ENCODE measurements around the gene HCFC1R1. TPM values are rescaled to one million over a fixed set of nuclear protein-coding genes. Genes with fewer than 3 reads are reported as not detected.

Gene HCFC1R1
- polyA plus RNA-seq, 1 experiment, result 33.7 TPM

GRCh38 chr16:3065069-3065741 is 41.5 kb upstream of the HCFC1R1 start, which contains the start of gene IL32:
TSS of gene IL32 (plus strand) at chr16:3065640. CDS start at chr16:3065812, 172 bp downstream.
- H3K4me3 ChIP-seq (ENCODE audit: low read depth, low read length), result no peak within 1 kb of the TSS
- ChIA-PET CTCF (interaction anchor here (3.0 kb wide), 1 partner anchor 65 kb away, joined by 12 read pairs; no protein-coding TSS in a partner anchor), POLR2A (no interaction called here)
- H3K27me3 ChIP-seq (ENCODE audit: control insufficient read depth, insufficient read depth, low read length), result no peaks in the 10 kb centered on the region
- TF ChIP-seq CTCF (IDR thresholded peaks at IDR 0.05; ENCODE audit: insufficient read depth, low read depth, low read length), result no peak
- H3K36me3 ChIP-seq (ENCODE audit: control insufficient read depth, insufficient read depth, low read length), result no peaks in the 10 kb centered on the region
- peak; percentile 9 for DNase-seq (ENCODE audit: low read depth)

DNA sequence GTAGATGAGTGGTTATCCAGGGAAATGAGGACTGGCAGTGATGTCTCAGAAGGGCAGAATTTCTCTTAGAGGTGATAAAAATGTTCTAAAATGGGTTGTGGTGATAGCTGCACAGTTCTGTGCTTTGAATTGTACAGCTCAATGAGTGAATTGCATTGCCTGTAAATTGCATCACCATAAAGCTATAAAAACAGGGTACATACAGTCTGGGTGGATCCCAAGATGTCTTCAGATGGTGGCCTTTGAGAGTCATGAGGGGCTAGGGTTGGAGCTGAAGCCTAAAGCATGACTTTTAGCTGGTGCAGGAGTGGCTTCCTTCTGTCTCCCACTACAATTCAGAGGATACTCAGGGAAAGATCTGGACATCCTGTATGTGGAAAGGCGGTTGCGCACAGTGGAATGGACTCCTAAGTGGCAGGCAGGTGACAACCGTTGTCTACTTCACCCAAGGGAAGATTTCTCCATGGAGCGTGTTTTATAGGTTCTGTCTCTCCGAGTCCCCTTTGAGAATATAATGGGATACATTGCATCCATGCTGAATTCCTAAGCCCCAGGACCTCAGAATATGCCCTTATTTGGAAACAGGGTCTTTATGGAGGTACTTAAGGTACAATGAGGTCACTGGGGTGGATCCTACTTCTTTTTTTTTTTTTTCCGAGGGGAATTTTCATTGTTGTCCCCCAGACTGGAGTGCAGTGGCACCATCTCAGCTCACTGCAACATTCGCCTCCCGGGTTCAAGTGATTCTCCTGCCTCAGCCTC is 40.1 kb upstream of the HCFC1R1 start:
- H3K4me3 ChIP-seq (ENCODE audit: low read depth, low read length), result no peak overlapping the region
- DNase-seq (ENCODE audit: low read depth), result no peak
- TF ChIP-seq CTCF (IDR thresholded peaks at IDR 0.05; ENCODE audit: insufficient read depth, low read depth, low read length), result no peak
- ChIA-PET CTCF (interaction anchor here (1.0 to 3.0 kb wide), 2 partner anchors 65 to 66 kb away, joined by 4 to 12 read pairs; no protein-coding TSS in a partner anchor), POLR2A (no interaction called here)
- H3K36me3 ChIP-seq (ENCODE audit: control insufficient read depth, insufficient read depth, low read length), result no peaks in the 10 kb centered on the region
- H3K27me3 ChIP-seq (ENCODE audit: control insufficient read depth, insufficient read depth, low read length), result no peaks in the 10 kb centered on the region

DNA sequence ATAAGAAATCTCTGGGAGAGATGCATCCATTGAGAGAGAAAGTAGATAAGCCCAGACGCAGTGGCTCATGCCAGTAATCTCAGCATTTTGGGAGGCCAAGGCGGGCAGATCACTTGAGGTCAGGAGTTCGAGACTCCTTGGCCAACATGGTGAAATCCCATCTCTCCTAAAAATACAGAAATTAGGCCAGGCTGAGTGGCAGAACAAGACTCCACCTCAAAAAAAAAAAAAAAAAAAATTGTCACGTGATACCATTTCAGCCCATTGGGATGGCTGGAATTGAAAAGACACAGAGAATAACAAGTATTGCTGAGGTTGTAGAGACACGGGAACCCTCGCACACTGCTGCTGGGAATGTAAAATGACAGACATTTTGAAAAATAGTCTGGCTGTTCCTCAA is 38.8 kb upstream of the HCFC1R1 start:
- DNase-seq (ENCODE audit: low read depth), result no peak
- Histone ChIP-seq H3K27me3 (ENCODE audit: control insufficient read depth, insufficient read depth, low read length) (no peaks in the 10 kb centered on the region), H3K36me3 (ENCODE audit: control insufficient read depth, insufficient read depth, low read length) (no peaks in the 10 kb centered on the region), H3K4me3 (ENCODE audit: low read depth, low read length) (no peak overlapping the region)
- ChIA-PET CTCF (interaction anchor here (3.0 kb wide), 1 partner anchor 67 kb away, joined by 12 read pairs; no protein-coding TSS in a partner anchor), POLR2A (no interaction called here)
- TF ChIP-seq CTCF (IDR thresholded peaks at IDR 0.05; ENCODE audit: insufficient read depth, low read depth, low read length), result no peak

DNA sequence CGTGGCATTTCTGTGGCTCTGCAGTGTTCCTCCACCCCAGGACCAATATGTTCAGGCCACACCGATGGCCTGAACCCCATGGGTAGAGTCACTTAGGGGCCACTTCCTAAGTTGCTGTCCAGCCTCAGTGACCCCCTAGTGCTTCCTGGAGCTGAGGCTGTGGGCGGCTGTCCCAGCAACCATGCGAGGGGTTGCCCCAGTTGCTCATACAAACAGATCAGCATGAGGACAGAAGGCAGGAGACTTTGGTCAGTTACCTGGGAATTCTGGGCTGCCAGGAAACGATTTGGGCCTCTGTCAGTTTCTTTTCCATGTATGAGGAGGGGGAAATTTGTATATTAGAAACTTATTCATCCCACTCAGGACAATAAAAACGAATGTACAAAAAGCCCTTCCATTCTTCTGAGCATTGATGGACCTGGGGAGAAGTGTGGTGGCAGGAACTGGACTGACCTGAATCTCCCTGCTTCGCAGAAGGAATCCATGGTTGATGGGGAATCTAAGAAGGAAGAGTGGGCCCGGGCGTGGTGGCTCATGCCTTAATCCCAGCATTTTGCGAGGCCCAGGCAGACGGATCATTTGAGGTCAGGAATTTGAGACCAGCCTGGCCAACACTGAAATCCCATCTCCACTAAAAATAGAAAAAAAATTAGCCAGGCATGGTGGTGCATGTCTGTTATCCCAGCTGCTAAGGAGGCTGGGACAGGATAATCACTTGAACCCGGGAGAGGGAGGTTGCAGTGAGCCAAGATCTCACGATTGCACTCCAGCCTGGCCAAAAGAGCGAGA is 36.8 kb upstream of the HCFC1R1 start:
- ChIA-PET CTCF (interaction anchor here (1.1 to 3.1 kb wide), 10 partner anchors 11 to 109 kb away, joined by 3 to 56 read pairs (median 8); no protein-coding TSS in a partner anchor), POLR2A (no interaction called here)
- Histone ChIP-seq H3K4me3 (ENCODE audit: low read depth, low read length) (no peak overlapping the region), H3K36me3 (ENCODE audit: control insufficient read depth, insufficient read depth, low read length) (no peaks in the 10 kb centered on the region), H3K27me3 (ENCODE audit: control insufficient read depth, insufficient read depth, low read length) (no peaks in the 10 kb centered on the region)
- TF ChIP-seq CTCF (IDR thresholded peaks at IDR 0.05; ENCODE audit: insufficient read depth, low read depth, low read length), result no peak
- no peak for DNase-seq (ENCODE audit: low read depth)
